ENCODE data around the gene RSPH6A.

Gene RSPH6A

DNA sequence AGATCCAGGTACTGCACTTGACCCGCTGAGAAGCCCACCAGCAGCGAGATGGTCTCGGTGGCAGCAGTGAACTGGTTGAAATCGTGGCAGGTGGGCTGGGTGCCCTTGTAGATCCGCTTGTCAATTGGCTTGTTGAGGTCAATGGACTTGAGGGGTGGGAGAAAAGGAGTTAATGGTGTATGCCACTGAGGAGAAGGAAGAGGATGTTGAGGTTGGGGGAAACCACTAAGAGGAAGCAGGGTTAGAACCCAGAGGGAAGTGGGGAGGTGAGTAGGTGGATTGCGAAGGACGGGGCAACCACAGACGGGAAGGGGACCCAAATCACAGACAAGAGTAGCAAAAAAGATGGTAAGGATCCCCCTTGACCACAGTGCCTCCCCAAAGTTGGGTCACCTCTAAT lies 24.2 kb downstream of the RSPH6A start (continued):
- no peak for TF ChIP-seq REPIN1 (tag by site-specific recombination; IDR thresholded peaks at IDR 0.05; ENCODE audit: low read depth)

DNA sequence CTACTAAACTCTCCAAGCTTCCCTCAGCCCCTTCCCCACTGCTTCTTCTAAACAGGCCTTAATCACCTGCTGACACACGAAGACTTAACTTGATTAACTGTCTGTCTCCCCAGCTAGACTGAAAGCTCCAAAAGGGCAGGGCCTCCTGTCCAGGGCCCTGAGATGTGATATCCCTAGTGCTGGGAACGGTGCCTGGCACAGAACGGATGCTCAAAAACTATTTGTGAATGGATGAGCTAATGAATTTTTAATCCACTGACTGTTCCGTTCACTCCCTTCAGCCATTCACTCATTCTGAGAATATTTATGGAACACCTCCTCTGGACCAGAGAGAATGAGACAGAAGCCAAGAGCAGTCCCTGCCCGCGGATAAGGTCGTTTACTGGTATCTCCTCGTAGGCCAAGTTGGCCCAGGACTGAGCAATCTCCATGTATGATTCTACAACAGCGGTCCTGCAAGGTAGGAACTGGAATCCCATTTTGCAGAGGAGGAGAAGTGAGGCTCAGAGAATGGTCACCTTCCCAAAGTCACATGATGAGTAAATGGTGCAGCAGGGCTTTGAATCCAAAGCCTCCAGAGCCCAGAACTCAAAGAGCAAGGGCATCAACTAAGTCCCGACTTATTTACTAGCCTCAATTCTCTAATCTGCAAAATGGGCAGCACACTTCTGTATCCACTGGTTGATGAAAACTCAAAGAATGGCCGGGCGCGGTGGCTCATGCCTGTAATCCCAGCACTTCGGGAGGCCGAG lies 25.9 kb downstream of the RSPH6A start:
- CTCF ChIA-PET: interaction anchor here (0.8 to 2.5 kb wide), 4 partner anchors 10 to 29 kb away, joined by 3 to 11 read pairs (median 8); no protein-coding TSS in a partner anchor

DNA sequence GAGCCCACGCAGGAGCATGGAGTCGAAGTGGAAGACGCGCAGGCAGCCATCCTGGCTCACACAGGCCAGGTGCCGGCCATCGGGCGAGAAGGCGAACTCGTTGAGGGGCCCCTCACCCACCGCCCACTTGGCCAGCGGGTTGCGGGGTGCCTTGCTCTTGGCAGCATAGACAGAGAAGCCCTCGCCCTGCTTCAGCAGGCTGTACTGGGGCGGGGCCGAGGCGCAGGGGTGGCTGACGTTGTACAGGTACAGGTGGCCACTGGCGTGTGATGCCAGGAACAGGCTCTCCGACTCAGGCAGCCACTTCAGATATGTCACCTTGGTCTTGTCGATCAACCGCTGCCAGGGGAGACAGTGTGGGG lies 28.6 kb downstream of the RSPH6A start:
- POLR2A ChIA-PET: no interaction called here
- CTCF ChIA-PET: no interaction called here
- peaks cover 34 to 61% of the 10 kb centered on the region in 2 experiments for H3K36me3 ChIP-seq (ENCODE audit: control insufficient read depth in 2 of 2, insufficient read depth in 1 of 2, low read length in 2 of 2)

More for the DNA sequence above, 25.9 kb downstream of the RSPH6A start:
- Histone ChIP-seq H3K9me3 (ENCODE audit: control insufficient read depth, insufficient read depth, low read depth, low read length) (no peaks in the 10 kb centered on the region), H3K4me1 (ENCODE audit: control insufficient read depth, insufficient read depth, low read length) (peaks cover 13% of the 10 kb centered on the region), H3K27ac (ENCODE audit: extremely low read depth, low read depth, low read length) (no peak overlapping the region), H3K36me3 (ENCODE audit: control insufficient read depth in 2 of 2, insufficient read depth in 1 of 2, low read length in 2 of 2) (peaks cover 31 to 61% of the 10 kb centered on the region in 2 experiments), H3K4me3 (ENCODE audit: low read depth, low read length) (no peak overlapping the region)
- TF ChIP-seq ZSCAN23 (tag by site-specific recombination; IDR thresholded peaks at IDR 0.05): no peak
- TF ChIP-seq, protein P1, sequence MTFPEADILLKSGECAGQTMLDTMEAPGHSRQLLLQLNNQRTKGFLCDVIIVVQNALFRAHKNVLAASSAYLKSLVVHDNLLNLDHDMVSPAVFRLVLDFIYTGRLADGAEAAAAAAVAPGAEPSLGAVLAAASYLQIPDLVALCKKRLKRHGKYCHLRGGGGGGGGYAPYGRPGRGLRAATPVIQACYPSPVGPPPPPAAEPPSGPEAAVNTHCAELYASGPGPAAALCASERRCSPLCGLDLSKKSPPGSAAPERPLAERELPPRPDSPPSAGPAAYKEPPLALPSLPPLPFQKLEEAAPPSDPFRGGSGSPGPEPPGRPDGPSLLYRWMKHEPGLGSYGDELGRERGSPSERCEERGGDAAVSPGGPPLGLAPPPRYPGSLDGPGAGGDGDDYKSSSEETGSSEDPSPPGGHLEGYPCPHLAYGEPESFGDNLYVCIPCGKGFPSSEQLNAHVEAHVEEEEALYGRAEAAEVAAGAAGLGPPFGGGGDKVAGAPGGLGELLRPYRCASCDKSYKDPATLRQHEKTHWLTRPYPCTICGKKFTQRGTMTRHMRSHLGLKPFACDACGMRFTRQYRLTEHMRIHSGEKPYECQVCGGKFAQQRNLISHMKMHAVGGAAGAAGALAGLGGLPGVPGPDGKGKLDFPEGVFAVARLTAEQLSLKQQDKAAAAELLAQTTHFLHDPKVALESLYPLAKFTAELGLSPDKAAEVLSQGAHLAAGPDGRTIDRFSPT (tag by site-specific recombination; IDR thresholded peaks at IDR 0.05): no peak
- TF ChIP-seq, protein P2, sequence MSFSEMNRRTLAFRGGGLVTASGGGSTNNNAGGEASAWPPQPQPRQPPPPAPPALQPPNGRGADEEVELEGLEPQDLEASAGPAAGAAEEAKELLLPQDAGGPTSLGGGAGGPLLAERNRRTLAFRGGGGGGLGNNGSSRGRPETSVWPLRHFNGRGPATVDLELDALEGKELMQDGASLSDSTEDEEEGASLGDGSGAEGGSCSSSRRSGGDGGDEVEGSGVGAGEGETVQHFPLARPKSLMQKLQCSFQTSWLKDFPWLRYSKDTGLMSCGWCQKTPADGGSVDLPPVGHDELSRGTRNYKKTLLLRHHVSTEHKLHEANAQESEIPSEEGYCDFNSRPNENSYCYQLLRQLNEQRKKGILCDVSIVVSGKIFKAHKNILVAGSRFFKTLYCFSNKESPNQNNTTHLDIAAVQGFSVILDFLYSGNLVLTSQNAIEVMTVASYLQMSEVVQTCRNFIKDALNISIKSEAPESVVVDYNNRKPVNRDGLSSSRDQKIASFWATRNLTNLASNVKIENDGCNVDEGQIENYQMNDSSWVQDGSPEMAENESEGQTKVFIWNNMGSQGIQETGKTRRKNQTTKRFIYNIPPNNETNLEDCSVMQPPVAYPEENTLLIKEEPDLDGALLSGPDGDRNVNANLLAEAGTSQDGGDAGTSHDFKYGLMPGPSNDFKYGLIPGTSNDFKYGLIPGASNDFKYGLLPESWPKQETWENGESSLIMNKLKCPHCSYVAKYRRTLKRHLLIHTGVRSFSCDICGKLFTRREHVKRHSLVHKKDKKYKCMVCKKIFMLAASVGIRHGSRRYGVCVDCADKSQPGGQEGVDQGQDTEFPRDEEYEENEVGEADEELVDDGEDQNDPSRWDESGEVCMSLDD (tag by site-specific recombination; IDR thresholded peaks at IDR 0.05): no peak
- TF ChIP-seq OVOL3 (tag by site-specific recombination; IDR thresholded peaks at IDR 0.05): no peak
- no peak for TF ChIP-seq ZNF341 (tag by site-specific recombination; IDR thresholded peaks at IDR 0.05; ENCODE audit: low read depth)
- TF ChIP-seq ZNF658 (tag by site-specific recombination; IDR thresholded peaks at IDR 0.05): no peak
- POLR2A ChIA-PET: interaction anchor here (0.6 to 1.9 kb wide), 4 partner anchors 18 to 135 kb away, joined by 3 to 11 read pairs (median 3); no protein-coding TSS in a partner anchor

More for the DNA sequence above, 28.6 kb downstream of the RSPH6A start:
- Histone ChIP-seq H3K4me1 (ENCODE audit: control insufficient read depth, insufficient read depth, low read length) (peaks cover 9% of the 10 kb centered on the region; the same call in 1 of the 2 replicates), H3K27ac (ENCODE audit: extremely low read depth, low read depth, low read length) (no peak overlapping the region), H3K9me3 (ENCODE audit: control insufficient read depth, insufficient read depth, low read depth, low read length) (no peaks in the 10 kb centered on the region), H3K4me3 (ENCODE audit: low read depth, low read length) (no peak overlapping the region)
- no peak for TF ChIP-seq ZNF214 (tag by site-specific recombination; IDR thresholded peaks at IDR 0.05; ENCODE audit: borderline replicate concordance)
- TF ChIP-seq YY2 (tag by site-specific recombination; IDR thresholded peaks at IDR 0.05): no peak
- TF ChIP-seq BCL11B (tag by site-specific recombination; IDR thresholded peaks at IDR 0.05; ENCODE audit: low read depth): 0 out of 2 replicates have a peak, but pooled peaks have one; percentile 6
- TF ChIP-seq ZBTB8A (tag by site-specific recombination; IDR thresholded peaks at IDR 0.05): no peak
- TF ChIP-seq, protein P3, sequence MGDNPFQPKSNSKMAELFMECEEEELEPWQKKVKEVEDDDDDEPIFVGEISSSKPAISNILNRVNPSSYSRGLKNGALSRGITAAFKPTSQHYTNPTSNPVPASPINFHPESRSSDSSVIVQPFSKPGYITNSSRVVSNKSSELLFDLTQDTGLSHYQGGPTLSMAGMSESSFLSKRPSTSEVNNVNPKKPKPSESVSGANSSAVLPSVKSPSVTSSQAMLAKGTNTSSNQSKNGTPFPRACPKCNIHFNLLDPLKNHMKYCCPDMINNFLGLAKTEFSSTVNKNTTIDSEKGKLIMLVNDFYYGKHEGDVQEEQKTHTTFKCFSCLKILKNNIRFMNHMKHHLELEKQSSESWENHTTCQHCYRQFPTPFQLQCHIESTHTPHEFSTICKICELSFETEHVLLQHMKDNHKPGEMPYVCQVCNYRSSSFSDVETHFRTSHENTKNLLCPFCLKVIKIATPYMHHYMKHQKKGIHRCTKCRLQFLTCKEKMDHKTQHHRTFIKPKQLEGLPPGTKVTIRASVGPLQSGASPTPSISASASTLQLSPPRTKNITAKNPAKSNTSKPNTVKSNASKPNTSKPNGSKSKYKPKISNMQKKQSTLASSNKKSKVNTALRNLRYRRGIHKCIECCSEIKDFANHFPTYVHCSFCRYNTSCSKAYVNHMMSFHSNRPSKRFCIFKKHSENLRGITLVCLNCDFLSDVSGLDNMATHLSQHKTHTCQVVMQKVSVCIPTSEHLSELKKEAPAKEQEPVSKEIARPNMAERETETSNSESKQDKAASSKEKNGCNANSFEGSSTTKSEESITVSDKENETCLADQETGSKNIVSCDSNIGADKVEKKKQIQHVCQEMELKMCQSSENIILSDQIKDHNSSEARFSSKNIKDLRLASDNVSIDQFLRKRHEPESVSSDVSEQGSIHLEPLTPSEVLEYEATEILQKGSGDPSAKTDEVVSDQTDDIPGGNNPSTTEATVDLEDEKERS (tag by site-specific recombination; IDR thresholded peaks at IDR 0.05): no peak
- TF ChIP-seq, protein P4, sequence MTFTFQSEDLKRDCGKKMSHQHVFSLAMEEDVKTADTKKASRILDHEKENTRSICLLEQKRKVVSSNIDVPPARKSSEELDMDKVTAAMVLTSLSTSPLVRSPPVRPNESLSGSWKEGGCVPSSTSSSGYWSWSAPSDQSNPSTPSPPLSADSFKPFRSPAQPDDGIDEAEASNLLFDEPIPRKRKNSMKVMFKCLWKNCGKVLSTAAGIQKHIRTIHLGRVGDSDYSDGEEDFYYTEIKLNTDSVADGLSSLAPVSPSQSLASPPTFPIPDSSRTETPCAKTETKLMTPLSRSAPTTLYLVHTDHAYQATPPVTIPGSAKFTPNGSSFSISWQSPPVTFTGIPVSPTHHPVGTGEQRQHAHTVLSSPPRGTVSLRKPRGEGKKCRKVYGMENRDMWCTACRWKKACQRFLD (tag by site-specific recombination; IDR thresholded peaks at IDR 0.05): no peak
- TF ChIP-seq ZNF558 (tag by site-specific recombination; IDR thresholded peaks at IDR 0.05): no peak
- TF ChIP-seq ZNF791 (tag by site-specific recombination; IDR thresholded peaks at IDR 0.05): no peak

Data from HEK293 (cell line).